Activated T-cell treated with anti-CD3 and anti-CD28 coated beads for 48 hours (primary cell): Measurements from ENCODE around the gene TENT4B.
"Not testable (repeated sequence)": the region's sequence is repeated elsewhere in the genome, so short reads cannot be mapped to it uniquely, and the experiment has no call there.

ENCODE experiments used
- DNase-seq: peaks from one replicate; pipeline ENCODE4 v3.0.0-alpha.2; 2020; ENCODE audit warnings: low read depth

TENT4B gene

GRCh38 chr16:50234771-50235556 lies 81.9 kb downstream of the TENT4B start:
- no peak for DNase-seq

- DNase-seq, result no peak
Observed at GRCh38 chr16:50235581-50235980, 82.5 kb downstream of the TENT4B start.

GRCh38 chr16:50238314-50238713 lies 85.2 kb downstream of the TENT4B start:
- no peak for DNase-seq

- DNase-seq, result no peak
Observed at GRCh38 chr16:50238868-50239301, 85.8 kb downstream of the TENT4B start.

- DNase-seq, result not testable (repeated sequence)
Observed at GRCh38 chr16:50243024-50243423, 89.9 kb downstream of the TENT4B start.

- no peak for DNase-seq
Observed at GRCh38 chr16:50244140-50244503, 91.0 kb downstream of the TENT4B start.

- DNase-seq, result no peak
Observed at GRCh38 chr16:50244504-50245416, 91.7 kb downstream of the TENT4B start.

- peak; percentile 58 for DNase-seq
Observed at GRCh38 chr16:50245417-50246298, 92.6 kb downstream of the TENT4B start.

GRCh38 chr16:50246299-50247122 lies 93.4 kb downstream of the TENT4B start:
- no peak for DNase-seq

- DNase-seq, result no peak
Observed at GRCh38 chr16:50247123-50247905, 94.2 kb downstream of the TENT4B start.

- DNase-seq, result no peak
Observed at GRCh38 chr16:50247906-50248608, 95.0 kb downstream of the TENT4B start.

- no peak for DNase-seq
Observed at GRCh38 chr16:50248845-50249244, 95.7 kb downstream of the TENT4B start.

GRCh38 chr16:50251375-50252081 lies 98.4 kb downstream of the TENT4B start:
- DNase-seq, result no peak

GRCh38 chr16:50252082-50252611 lies 99.0 kb downstream of the TENT4B start:
- no peak for DNase-seq

- no peak for DNase-seq
Observed at GRCh38 chr16:50252874-50253513, 99.9 kb downstream of the TENT4B start.

GRCh38 chr16:50253514-50253910 lies 100.4 kb downstream of the TENT4B start:
- DNase-seq, result no peak

GRCh38 chr16:50254072-50254471 lies 101.0 kb downstream of the TENT4B start:
- no peak for DNase-seq

- DNase-seq, result no peak
Observed at GRCh38 chr16:50255538-50255937, 102.4 kb downstream of the TENT4B start.
